Measurements from ENCODE around the gene ROBO1.

GRCh38 chr3:79517766-79518413, 249.9 kb downstream of the ROBO1 start:
- TF ChIP-seq EZH2 (IDR thresholded peaks at IDR 0.05; ENCODE audit: low read length, unreplicated experiment) = no peak
- TF ChIP-seq CTCF (conservative IDR thresholded peaks at IDR 0.05; ENCODE audit: low read depth, low read length) = peak; percentile 83

Data from PC-3 (cell line).